HT1080 (cell line): Measurements from ENCODE around the gene ZNF561. TPM values are rescaled to one million over a fixed set of nuclear protein-coding genes. Genes with fewer than 3 reads are reported as not detected.
A peak's percentile ranks its signal among the peaks of the same experiment; 100 is the strongest.
"Not testable (repeated sequence)": the region's sequence is repeated elsewhere in the genome, so short reads cannot be mapped to it uniquely, and the experiment has no call there.

Experiments
- DNase-seq: peaks from one replicate; pipeline ENCODE4 v3.0.0-alpha.2; 2015; ENCODE audit warnings: low read depth
- total RNA-seq: library from RNA; depleted of rRNA; stranded (reverse); fragments of >200 nt; shearing (Covaris generic); gene quantifications from 2 replicates; pipeline ENCODE4 v1.2.3, GENCODE V29; 2014; rRNA removed

Gene ZNF561
- total RNA-seq, 1 experiment from 2014 or later: 19.8 TPM

GRCh38 chr19:9582081-9582725, 38.8 kb downstream of the ZNF561 start:
- not testable (repeated sequence) for DNase-seq

GRCh38 chr19:9580728-9581127, 40.3 kb downstream of the ZNF561 start:
- no peak for DNase-seq

GRCh38 chr19:9570255-9570654, 50.8 kb downstream of the ZNF561 start:
- no peak for DNase-seq

- no peak for DNase-seq
These were observed 54.3 kb downstream of the ZNF561 start for GRCh38 chr19:9566729-9567128.

- DNase-seq: peak; percentile 31
These were observed 54.9 kb downstream of the ZNF561 start for GRCh38 chr19:9565900-9566705.

Other genes starting within 250 kb of the ZNF561 start
- 8.1 and 9.3 TPM in 2 replicates for gene ZNF266, start 185.7 kb downstream of the ZNF561 start, total RNA-seq
- gene ZNF560, start 122.6 kb downstream of the ZNF561 start, total RNA-seq: 0.47 and 0.94 TPM in 2 replicates
- 8.3 and 10.8 TPM in 2 replicates for gene ZNF426, start 82.6 kb downstream of the ZNF561 start, total RNA-seq
- 48.5 and 56.2 TPM in 2 replicates for gene ZNF121, start 36.7 kb downstream of the ZNF561 start, total RNA-seq
- gene ZNF562, start 53.9 kb upstream of the ZNF561 start, total RNA-seq: 25.3 and 26.6 TPM in 2 replicates
- gene ZNF846, start 147.5 kb upstream of the ZNF561 start, total RNA-seq: 1.9 TPM in 1 of 2 replicates, not detected in the other
- gene FBXL12, start 197.8 kb upstream of the ZNF561 start, total RNA-seq: 21.2 and 24.3 TPM in 2 replicates
- 225 and 406 TPM in 2 replicates for gene UBL5, start 206.7 kb upstream of the ZNF561 start, total RNA-seq
- gene PIN1, start 214.1 kb upstream of the ZNF561 start, total RNA-seq: 146 and 165 TPM in 2 replicates